GOT3 (cell line): ENCODE measurements around the gene CDKAL1.
"Not testable (repeated sequence)": the region's sequence is repeated elsewhere in the genome, so short reads cannot be mapped to it uniquely, and the experiment has no call there.

Experiments used
- DNase-seq: peaks from one replicate; lab custom pipeline; 2025; ENCODE audit warnings: mixed read lengths; lab: John Stamatoyannopoulos, UW

CDKAL1 gene

DNA sequence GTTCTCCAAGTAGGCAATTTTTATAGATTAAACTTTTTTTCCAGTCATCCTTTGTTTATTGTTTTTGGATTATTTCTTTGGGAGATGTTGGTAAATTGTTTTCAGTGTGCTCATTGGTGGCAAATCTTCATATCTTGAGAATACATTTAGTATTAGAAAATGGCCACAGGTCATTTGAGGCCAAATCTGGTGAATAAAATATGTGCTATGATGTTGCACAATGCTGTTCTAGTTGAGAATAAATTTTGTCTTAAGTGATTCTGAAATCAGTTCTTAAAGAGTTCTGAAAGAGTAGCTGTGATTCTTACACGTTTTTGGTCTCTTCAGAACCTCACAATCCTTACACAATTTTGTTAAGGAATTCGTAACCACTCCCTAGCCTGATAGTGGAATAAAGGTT, 20.1 kb downstream of the CDKAL1 start:
- DNase-seq: no peak

DNA sequence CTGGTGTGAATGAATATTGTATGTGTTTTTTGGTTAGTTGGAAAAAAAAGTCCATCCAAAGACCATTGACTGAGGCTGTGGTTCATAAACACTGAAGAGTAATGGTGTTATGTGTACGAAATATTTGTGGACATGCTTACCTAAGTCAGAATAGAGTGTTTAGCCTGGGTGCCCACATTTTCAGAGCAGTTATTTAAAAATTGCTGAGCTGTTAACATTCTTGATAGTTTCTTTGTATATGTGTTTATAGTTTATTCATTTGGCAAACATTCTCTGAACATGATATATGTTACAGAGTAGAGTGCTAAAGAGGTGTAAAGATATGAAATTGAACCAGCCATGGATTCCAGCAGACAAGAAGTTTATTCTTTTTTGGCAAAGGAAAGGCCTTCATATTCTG, 20.6 kb downstream of the CDKAL1 start:
- DNase-seq: no peak

DNA sequence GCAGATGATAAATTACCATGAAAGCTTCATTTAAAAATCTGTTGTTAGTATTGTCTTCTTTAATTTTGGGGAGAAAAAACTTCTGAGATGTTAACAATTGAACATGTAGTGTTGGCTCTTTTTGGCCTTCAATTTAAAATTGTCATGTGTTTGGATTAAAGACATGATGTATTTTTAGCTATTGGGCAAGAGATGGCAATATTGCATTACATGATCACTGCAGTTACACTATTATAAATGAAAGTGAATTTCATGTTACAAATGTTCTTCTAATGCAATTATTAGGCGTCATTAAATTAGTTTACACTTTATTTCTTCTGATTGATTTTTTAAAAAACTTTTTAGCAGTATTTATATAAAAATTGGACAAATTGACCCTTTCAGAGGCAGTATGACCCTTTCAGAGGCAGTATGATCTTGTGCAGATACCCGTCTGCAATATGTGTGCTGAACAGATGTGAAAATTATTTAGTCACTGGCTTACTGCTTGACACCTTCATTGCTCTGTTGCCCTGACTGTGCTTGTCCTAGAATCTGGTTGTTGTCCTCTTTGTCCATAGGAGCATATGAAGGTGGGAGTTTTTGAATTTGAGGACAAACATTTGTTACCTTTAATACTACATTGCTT, 25.8 kb downstream of the CDKAL1 start:
- no peak for DNase-seq

DNA sequence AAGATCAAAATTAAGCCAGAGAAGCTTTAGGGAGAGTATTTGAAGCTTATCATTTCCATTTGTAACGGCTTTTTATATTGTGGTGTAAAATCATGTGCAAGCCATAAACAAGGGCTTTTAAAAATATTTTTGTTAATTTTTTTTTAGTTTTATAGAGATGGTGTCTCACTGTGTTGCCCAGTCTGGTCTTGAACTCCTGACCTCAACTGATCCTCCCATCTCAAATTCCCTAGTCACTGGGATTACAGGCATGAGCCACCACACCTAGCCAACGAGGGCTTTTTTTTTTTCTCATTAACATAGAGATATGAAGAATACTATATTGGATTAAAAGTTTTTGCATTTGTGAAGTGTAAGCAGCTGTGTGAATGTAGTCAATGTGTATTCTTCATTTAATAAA, 29.1 kb downstream of the CDKAL1 start:
- no peak for DNase-seq

DNA sequence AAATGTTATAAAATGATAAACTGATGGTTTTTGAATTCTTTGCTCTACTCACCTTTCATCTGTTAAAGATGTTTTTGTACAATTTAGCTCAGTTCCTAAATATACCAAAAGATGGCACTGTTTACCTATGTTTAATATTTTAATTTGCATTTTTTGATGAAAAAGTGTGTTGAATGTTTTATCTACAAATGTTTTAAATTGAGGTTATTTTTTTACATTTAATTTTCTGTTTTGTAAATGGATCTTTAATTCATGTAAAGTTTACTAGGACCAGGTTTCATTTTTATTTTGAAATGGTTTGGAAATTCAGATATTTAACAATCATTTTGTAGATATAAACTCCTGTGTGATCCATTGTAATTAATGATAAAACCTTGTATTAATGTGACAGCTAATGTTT, 30.0 kb downstream of the CDKAL1 start:
- DNase-seq: no peak

DNA sequence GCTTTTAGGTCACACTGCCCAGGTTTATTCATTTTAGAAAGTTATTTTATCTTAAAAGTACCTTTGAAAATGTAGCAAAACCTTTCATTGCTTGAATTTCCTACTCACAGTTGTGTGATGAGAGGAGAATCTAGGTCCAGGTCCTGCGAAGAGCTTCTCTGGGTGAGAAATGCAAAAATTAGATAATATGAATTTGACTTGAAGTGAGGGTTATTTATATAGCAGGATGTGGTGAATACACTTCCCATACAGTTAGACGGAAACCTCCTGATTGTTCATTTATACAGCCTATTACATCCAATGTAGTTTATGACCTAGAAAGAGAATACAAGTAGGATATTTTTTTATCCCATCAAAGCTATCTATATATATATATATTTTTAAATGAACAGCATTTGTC, 30.5 kb downstream of the CDKAL1 start:
- DNase-seq: no peak

DNA sequence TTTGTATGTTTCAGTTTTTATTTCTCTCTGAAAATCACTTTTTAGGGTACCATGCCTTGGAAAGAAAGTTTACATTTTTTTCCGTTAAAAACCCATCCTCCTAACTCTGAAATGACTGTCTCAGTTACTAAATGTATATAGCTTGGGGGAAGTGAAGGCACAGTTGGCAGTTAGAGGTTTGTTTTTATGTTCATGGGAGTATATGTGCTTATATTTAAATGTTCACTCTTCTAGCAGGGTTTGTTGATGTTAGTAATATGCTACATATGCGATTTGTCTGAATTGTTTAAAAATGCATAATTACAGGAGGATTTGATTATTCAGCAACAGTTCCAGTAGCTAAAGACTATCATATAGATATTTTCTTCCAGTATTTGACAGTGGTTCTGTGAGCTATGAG, 31.1 kb downstream of the CDKAL1 start:
- DNase-seq: no peak

DNA sequence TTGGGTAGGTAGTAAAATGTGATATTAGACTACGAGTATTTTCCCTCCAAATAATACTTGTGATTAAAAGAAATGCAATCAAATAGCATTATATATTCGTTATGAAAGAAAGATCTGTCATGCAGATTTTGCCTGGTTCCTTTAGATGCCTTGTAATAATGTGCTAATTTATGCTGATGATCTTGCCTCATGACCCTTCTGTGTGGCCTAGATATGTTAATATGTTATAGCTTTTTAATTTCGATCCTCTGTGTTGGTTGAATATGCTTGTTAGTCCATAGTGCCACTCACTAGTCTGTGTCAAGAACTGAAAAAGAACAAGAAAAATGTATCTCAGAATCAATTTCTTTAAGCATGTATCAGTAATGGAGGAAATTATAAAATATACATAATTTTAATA, 31.9 kb downstream of the CDKAL1 start:
- DNase-seq: no peak

DNA sequence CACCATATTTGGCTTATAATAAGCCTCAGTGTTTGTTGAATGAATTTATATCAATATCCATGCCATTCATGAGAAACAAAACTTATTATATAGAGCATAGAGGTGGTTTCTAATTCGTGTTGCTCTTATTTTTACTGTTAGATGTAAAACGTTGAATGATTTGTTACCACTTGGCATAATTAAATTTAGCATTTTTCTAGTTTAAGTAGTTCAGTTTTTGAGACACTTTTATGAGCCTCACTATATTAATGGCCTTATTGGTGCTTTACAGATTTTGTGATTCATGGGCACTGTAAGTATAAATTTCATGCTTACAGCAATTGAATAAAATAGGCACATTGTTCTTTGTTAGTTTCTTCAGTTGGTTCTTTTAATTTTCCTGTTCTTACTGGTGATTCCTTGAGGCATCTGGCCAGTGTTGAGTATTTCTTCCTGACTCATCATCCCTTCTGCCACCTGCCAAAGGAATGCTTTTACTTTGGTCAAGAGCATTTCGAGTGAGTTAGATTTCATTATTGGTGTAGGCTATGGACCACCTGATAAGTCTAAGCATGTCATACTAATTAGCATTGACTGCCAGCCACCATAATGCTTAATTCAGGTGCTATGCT, 34.8 kb downstream of the CDKAL1 start:
- DNase-seq: no peak

DNA sequence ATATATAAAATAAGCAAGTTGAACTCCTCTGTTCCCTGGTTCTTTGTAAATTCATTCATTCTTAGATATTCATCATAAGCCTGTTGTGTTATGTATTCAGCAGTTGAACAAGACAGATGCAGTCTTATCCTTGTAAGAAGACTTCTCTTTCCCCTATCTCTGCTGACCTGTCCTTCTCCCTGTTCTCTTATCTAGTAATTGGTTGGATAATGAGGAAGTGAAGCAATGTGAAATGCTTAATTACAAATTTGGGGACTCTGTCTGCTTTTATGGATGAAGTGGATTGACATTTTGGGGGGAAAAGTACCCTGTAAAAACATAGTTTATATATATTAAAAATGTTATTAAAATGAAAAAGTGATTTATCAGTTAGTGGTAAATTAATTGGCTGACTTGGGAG, 37.0 kb downstream of the CDKAL1 start:
- no peak for DNase-seq

DNA sequence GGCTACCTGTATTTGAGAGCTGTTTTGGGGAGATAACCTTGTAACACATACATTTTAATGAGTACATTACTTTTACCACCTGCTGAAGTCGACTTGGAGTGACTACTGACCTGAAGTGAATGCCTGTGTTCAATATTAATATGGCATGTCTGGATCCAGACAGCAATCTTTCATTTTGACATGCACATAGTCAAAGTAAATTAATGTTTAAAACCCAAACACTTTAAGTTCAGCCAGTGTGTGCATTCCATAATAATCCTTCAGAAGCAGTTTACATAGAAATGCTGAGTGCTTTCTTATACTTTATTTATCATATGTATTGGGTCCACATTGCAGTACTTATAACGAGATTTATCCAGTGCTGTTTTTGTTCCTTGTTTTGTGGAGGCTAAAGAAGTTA, 38.0 kb downstream of the CDKAL1 start:
- DNase-seq: no peak

DNA sequence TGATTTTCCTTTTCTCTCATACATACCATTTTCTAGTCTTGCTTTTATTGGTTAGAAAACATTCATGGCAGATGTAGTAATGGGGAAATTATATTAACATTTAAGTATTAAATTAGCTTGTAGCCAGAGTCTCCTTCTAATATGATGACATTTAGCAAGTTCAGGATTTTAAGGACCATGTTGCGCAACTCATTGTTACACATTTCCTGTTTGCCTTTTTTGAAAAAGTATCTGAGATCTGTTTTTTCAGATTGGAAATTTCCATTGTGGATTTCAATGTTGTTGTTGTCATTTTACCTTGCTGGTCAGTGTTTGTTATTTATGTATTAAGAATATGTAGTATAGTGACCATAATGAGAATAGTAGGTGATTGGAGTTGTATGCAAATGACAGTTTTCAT, 38.7 kb downstream of the CDKAL1 start:
- DNase-seq: no peak

DNA sequence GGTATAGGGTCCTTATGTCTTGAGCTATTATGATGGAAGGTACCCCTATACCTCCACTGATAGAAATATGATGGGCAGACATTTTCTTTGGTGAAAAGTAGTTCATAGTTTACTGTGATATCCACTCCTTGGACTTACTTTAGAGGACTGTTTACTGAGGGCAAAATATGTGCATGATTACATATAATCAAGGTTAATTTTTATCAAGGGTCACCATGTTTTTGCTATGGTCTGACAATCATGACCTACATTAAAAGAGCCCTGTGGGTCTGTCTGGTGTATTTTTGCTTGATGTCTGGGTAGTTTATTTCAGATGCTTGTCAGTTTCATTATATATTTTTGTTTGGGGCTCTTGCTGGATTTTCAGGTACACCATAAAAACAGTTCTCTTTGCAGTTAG, 40.1 kb downstream of the CDKAL1 start:
- no peak for DNase-seq

DNA sequence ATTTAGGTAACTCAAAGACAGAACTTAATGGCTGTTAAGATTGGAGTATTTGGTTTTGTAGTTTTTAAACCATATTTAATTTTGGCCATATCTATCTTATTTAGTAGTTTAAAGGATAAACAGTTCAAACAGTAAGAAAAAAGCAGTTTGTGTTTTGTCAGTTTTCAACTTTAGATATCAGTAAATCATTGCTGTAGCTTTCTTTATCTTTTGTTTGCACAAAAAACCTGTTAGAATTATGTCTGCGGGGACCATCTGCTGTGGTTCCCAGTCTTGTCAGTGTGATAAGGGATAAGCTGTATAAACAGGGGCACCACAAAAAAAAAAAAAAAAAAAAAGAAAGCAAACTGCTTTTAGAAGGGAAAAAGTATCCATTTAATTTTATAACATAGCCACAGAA, 40.9 kb downstream of the CDKAL1 start:
- DNase-seq: no peak

DNA sequence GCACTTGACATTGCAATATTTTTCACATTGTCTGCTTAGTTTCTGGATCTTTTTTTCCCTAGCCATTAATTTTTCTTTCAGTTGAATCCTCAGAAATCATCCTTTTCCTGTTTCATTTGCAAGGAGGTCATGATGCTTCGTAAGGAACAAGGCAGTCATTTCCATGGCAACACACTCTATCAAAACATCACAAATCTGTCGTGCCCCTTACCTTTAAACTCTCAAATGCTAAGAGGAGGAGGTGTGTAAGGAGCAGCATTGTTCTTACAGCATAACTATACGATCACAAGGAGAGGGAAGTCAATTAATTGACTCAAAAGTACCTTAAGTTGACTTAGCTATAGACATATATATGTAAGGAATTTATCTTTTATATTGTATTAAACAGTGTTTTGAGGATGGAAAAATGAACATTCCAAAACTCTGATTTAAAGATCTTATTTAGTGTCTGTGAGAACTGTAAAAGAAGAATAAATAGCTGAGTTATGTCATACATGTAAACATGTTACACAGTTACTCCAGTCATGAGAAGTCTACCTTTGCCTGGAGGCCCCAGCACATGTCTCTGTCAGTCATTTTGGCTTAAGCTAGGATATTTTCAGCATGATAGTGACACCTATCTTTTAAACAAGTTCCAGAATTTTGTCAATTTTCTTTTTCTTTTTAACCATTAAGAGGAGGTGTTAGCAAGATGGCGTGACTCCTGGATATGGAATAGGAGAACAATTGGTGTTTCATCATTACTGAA, 41.6 kb downstream of the CDKAL1 start:
- no peak for DNase-seq

DNA sequence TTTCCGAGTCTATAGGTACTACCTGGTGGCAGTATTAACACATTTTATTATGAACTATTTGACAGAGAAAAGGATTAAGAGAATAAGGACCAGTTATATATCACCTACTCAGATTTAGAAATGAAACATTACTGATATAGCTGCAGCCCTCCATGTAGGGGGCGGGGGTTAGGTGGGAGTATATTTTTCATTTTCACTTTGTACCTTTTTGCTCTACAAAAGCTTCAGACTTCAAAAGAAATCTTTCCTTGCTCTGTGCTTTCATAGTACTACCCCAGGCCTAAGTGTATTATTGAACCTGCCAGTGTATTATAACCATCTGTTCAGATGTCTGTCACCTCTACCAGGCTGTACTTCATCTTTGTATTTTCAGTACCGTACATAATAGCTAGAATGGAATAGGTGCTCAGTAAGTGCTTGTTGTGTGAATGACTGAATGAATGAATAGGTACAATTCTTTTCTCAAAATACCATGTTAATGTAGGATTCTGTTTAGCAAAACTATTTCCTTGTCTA, 43.0 kb downstream of the CDKAL1 start:
- no peak for DNase-seq

DNA sequence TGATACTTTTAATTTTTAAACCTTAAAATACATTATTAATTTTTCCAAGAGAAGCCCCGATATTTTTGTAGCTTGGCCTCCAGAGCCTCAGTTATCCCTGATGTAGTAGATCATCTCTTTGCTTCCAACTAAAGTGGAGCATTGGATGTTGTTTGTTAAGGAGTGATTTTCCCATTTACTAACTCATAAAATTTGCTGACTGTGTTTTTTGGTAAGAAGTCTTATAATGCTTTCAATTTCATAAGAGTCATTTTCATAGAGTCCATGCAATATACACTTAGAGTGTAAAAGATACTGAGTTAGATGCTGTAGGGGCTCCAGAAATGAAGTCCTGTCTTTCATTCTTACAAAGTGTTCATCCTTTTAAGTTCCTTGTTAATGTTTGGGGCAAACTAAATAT, 46.8 kb downstream of the CDKAL1 start:
- no peak for DNase-seq

DNA sequence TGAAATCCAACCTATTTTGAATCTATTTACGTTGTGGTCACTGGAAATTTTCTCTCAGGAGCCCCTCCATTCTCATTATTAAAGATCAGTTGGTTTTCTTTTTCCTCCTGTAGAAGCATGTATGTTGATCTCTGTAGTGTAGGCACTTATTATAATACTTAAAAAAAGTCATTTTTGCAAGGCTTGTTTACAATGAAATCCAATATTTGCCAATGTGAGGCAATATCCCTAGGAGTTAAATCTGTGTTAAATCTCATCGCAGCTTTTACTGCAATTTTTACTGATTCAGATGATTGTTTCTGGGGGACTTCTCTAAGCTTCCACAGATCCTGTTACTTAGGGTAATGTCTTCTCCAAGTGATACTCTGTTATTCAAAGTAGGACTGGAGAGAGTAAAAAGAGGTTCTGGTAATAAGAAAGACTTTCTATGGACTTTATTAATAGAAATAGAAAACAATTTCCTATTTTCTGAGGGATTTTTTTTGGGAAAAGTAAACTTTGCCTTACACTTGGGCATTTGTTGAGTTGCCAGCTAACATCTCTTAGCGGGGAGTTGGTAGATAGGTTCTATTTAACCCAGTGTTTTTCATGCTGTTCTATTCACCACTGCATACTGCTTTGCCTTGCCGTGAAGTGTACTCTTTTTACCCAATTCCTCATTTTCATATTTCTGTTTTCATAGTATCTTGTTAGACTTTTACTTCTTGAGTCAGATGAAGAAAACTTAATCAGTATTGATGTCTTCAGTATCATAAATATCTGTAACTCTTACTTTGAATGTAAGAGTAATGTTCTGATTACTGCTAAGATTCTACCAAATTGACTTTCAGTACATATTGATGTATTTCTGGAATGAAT, 48.6 kb downstream of the CDKAL1 start:
- no peak for DNase-seq

DNA sequence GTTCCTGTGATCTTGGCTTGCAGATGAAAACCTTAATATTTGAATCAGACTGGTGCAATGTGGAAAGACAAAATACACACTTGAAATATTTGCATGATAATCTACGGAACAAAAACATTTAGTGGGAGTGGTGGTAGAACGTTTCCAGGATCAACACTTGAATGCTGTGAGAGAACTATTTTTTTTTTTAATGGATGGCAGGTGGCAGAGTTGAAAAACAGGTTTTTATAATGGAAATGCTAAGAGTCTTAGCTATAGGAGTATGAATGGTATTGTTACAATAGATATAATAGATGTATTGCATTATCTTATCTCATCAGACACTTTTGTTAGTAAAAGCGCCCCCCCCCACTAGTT, 49.2 kb downstream of the CDKAL1 start:
- DNase-seq: no peak

DNA sequence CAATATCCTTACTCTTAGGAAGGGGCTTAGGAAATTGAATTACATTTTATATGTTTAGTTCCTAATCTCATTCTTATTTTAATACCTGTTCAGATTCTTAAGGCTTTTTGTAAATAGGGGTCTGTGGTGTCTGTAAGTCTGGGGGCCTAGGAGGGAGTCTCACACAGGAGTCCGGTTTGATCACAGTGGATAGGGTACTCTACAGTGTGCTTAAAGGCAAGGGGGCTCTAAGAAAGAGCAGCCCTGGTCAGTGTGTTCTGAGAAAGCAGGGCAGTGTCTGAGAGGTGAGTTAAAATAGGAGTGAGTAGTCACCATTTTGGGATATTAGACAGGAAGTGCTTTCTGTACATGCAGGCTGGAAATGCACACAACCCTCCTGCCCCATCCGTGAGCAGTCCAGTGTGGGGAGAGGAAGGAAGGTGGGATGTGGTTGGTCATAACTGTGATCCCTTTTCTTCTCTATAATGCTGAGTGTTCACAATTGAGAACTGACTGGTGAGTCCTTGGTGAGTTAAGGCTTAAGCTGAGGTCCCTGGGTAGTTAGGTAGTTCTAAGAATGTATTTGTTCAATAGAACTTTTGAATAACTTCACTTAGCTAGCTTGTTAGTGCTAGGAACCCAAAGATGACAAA, 50.0 kb downstream of the CDKAL1 start:
- DNase-seq: no peak

DNA sequence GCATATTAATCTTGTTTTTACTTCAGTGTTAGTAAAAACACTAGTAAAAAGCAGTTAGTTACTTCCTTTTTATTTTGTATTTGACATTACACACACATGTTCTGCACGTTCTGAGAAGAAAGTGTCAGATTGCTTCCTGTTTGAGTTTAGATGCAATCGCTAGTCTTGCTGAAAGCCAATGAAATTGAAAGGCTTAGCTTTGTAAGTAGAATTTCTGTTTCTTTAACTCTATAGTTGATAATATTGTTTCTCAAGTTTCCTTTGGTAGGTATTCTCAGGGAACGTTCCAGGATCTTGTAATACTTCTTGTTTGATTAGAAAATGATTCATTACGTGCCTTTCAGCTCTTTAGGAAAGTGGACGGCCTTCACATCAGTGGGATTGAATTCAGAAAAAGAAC, 55.0 kb downstream of the CDKAL1 start:
- DNase-seq: no peak

DNA sequence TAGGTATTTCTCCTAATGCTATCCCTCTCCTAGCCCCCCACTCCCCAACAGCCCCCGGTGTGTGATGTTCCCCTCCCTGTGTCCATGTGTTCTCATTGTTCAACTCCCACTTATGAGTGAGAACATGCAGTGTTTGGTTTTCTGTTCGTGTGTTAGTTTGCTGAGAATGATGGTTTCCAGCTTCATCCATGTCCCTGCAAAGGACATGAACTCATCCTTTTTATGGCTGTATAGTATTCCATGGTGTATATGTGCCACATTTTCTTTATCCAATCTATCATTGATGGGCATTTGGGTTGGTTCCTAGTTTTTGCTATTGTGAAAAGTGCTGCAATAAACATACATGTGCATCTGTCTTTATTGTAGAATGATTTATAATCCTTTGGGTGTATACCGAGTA, 56.2 kb downstream of the CDKAL1 start:
- not testable (repeated sequence) for DNase-seq
